Activated gamma-delta T cell treated with anti-CD3 and anti-CD28 coated beads, Interleukin-2, amount 50 U/mL, for 16 hours (primary cell): ENCODE data around the gene ZCCHC14.

Experiments
- DNase-seq: peaks from one replicate; pipeline ENCODE4 v3.0.0-alpha.2; 2020; ENCODE audit warnings: low read depth

The ZCCHC14 gene

DNA sequence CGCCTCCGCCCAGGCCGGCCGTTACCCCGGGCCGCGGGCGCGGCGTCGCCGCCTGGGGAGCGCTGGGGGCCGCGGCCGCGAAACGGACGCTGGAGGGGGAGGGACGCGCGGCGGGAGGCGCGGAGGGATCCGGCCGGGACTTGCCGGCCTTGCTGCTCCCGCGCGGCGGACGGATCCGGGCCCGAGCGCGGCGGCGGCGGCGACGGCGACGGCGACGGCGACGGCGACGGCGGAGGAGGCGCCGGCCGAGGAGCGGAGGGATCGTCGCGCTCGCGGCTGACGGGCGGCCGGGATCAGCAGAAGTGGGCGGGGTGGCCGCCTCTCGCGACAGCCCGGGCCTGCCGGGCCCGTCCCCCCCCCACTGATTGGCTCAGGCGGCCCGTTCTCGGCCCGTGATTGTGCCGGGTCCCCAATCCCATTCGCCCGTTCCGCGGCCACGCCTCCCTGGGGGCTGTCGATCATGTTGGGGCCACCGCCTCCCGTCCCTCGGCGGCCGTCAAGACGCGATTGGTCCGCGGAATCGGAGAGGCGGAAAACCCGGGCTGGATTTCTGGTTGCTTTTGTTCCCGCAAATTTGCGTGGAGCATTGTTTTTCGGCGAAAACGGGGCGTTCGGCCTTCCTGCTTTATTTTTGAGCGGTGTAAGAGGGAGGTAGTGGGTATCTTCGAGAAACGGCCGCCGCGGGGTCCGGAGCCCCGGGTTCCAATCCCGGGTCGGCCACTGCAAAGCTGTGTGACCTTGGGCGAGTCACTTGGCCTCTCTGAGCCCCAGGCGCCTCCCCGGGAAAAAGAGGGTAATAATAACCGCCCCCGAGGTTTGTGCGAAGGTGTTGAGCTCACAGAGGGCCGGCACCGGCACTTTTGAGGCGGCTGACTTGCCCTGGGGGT, at the start of gene ZCCHC14:
Gene ZCCHC14 (minus strand): TSS at position 304 of the 887 bp plus-strand sequence. CDS start 786 bp downstream, outside the sequence.
- peak; percentile 99 for DNase-seq

DNA sequence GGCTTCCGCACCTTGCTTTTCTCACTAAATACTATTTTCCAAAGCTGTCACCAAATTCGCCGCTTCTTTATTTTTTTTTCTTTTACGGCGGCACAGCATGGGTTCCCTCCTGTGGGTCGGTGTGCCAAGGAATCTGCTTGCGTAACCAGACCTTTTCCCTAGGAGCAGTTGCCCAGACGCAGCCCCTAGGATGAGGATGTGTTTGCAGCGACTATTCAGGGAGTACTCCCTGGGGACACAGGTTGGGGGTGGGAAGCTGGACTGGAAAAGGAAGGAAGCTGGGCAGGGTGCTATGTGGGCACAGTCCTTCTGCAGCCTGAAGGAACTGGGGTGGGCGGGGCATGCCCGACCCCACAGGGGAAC, 49.0 kb upstream of the ZCCHC14 start:
- DNase-seq, result no peak

DNA sequence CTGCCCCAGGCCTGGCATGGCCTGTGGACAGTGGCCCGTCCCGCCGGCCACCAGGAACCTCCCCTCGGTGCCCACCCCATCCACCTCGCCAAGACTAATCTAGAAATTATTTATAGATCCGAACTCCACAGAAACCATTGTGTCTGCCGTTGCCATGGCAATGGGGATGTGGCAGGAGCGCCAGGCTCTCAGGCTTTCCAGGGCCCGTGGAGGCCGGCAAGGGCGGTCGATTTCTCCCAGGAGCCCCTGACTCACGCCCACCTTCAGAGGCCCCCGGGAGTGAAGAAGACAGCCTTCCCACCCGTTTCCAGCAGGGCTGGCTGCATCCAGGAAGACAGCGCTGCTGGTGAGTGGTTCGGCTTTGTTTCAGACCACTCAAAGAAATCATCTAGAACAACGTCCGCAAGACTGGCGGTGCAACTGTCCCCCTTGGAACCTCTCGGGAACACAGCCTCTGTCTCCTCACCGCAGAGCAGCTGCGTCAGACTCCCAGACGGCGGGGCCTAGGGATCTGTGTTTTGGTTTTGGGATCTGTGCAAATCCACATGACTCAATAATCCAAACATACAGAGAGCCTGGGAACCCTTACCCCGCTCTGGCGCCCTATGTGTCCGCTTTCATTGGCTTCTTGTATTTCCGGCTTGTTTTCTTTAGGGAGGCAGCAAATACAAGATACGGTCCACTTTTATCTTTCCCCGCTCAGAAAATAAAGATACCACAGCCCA, 48.5 kb upstream of the ZCCHC14 start:
- DNase-seq, result no peak

DNA sequence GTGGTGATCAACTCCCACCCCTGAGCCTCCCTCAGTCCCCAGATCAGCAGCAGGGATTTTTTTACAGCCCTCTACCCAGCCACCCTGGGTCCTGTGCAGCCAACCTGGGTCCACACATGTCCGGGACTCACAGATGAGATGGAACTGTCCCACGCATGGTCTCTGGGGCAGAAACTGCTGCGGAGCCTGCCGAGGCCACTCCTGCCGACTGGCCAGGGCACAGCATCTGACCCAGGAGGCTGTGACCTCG, 48.0 kb upstream of the ZCCHC14 start:
- no peak for DNase-seq

DNA sequence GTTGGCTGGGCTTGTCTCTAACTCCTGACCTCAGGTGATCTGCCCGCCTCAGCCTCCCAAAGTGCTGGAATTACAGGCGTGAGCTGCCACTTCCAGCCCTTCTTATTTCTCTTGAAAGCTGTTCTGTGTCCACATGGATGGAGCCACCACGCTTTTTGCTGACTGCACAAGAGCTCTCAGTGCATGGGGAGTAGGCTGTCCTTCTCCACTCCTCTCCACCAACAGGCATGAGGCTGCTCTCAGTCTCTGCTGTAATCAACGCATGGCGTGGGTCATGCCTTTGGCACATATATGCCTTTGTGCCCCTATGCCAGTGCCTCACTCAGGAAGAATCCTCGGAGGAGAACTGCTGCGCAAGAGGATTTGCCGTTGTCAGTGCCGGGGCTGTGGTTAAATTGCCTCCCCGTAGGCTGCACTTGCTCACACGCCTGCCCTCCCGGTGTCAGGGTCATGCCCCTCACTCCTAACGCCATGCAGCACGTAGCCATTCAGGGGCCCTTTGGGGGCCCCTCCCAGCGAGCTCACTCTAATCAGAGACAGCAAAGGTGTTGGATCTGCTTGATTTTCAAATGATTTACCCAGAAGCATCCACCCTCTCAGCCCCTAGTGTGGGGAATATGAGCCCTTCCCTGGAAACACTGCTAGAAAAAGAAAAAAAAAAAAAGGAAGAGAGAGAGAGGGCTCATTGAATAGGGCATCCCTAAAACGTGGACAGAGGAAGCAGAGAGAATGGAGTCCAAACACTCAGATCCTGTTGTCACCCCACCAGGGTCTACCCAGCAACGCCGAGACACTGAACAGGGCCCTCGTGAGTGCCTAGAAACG, 47.5 kb upstream of the ZCCHC14 start:
- no peak for DNase-seq

DNA sequence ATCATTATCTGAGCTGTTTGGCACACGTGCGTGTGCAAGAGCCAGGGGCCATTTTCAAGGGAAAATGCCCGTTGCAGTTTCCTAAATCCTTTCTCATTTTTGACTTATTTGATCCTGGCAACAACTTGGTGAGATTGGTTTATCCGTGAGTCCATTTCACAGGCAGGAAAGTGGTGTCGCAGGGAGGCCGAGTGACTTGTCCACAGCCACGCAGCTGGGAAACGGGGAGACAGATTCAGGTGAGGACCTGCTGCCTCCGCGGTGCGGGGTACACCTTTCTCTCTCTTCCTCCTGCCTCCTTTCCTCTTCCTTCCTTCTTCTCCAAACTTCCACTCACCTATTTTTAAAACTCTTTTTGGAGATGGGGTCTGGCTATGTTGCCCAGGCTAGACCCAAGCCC, 46.3 kb upstream of the ZCCHC14 start:
- no peak for DNase-seq

DNA sequence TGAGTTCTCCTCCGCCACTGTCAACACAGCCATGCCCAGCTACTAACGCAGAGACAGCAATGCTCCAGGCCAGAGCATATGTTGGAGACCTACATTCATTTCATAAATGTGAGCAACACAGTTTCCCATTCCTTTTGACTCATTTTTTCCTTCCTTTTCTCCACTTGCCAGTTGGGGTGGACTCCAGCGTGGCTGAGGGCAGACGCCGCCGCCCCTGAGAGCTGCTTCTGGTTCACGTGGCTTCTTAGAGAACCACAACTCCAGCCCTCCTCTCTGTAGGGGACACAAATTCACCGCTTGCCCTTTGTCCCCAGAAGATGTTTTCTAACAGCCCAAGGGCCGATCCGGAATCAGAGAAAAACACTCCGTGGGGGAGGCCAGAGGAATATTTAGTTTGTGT, 45.8 kb upstream of the ZCCHC14 start:
- DNase-seq, result no peak

DNA sequence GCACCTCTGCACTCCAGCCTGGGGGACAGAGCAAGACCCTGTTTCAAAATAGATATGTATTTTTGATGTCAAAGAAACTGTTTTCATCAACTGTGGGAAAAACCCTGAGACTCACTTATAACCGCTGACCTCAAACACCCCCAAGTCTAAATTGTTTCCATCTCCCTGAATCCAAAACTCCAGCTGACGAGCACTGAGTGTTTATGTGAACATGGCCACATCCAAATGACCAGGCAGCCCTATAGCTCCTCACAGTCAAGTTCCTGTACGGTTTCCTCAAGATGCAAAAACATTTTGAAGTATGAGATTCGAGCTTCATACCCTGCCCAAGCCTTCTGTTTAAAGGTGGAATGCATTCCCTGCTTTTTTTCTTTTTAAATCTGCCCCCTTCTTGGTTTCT, 45.3 kb upstream of the ZCCHC14 start:
- no peak for DNase-seq

DNA sequence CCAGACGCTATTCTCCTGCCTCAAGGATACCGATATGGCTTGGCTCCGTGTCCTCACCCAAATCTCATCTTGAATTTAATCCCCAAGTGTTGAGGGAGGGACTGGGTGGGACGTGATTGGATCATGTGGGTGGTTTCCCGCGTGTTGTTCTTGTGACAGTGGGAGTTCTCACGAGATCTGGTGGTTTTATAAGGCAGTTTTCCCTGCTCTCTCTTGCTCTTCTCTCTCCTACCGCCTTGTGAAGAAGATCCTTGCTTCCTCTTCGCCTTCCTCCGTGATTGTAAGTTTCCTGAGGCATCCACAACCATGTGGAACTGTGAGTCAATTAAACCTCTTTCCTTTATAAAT, 43.9 kb upstream of the ZCCHC14 start:
- DNase-seq, result no peak

DNA sequence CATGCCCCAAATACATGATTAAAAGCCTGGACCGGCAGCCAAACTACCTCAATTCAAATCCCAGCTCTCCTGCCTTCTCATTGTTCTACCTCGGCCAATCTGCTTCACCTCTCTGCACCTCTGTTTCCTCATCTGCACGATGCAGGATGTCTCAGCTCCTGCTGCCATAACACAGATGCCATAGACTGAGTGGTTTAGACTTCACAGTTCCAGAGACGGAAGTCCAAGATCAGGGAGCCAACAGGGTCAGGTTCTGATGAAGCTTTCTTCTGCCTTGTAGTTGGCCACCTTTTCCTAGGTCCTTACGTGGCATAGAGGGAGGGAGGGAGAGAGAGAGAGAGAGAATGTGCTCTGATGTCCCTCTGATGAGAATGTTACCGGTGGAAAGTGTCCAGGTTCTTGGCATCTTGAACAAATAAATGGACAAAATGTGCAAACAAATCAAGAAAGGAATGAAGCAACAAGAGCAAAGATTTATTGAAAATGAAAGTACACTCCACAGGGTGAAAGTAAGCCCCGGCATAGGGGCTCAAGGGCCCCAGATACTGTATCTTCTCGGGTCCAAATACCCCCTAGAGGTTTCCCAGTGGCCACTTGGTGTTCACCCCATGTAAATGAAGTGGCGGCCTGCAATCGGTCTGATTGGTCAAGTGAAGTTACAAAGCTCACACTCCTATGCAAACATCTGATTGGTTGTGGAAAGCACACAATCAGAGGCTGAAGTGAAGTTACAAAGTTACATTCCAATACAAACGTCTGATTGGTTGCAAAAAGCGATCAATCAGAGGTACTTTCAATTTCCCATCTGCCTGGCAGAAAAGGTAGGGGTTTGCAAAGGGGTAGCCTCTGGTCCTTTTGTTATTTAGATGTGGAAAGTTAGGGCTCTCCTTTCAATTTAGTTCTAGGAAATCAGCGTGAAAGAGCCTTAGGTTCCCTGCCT, 43.3 kb upstream of the ZCCHC14 start:
- no peak for DNase-seq

DNA sequence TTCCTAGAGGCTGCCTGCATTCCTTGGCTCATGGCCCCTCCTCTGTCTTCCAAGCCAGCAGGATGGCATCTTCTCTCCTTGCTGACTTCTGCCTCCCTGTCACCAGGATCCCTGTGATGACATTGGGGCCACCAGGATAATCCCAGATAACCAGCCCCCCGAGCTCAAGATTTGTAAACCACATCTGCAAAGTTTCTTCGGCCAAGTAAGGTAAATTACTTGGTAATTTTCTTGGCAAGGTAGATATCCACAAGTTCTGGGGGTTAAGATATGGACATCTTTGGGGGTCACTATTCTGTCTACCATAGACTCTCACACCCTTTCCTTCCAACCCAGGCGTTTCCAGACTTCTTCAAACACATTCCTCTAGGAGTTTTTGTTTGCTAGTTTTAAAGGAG, 42.6 kb upstream of the ZCCHC14 start:
- DNase-seq, result no peak

DNA sequence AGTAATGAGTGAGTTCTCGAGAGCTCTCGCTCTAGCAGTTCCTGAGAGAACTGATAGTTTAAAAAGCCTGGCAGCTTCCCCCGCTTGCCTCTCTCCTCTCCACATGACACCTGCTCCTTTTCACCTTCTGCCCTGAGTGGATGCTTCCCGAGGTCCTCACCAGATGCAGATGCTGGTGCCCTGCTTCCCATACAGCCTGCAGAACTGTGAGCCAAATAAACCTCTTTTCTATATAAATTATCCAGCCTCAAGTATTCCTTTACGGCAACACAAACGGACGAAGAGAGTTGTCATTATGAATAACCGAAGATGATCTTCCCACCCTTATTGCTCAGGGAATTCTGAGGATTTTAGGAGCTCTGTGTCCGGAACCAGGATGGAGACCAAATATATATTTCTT, 41.9 kb upstream of the ZCCHC14 start:
- DNase-seq, result no peak

DNA sequence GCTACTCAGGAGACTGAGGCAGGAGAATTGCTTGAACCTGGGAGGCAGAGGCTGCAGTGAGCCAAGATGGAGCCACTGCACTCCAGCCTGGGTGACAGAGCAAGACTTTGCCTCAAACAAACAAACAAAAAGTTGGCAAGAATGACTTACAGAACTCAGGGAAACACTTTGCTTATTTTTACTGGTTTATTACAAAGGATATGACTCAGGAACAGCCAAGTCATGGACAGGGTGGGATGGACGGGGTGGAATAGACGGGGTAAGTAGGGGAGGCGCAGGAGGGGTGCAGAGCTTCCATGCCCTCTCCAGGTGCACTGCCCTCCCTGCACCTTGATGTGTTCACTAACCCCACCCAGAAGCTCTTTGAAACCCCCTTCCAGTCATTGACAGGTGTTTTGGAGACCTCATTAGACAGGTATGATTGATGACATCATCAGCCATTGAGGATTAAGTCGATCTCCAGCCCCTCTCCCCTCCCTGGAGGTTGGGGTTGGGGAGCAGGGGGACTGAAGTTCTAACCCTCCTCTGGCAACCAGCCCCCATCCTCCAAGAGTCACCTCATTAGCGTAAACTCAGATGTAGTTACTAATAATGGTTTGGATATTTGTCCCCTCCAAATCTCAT, 41.3 kb upstream of the ZCCHC14 start:
- DNase-seq, result no peak

DNA sequence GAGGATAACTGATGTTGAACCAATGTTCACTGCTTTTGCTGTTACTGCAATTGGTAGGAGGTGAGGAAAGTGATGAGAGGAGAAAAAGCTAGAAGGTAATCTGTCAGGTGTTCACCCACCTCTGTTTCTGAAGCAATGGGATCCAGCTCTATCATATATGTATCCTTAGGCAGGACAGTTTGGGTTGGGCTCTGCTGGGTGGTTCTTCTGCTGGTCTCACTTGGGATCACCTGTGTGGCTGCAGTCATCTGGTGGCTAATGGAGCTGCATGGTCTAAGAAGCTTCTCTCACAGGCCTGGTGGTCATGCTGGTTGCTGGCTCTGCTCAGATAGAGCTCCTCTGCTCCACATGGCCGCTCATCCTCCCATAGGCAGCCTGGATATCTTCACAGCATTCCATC, 40.2 kb upstream of the ZCCHC14 start:
- no peak for DNase-seq

DNA sequence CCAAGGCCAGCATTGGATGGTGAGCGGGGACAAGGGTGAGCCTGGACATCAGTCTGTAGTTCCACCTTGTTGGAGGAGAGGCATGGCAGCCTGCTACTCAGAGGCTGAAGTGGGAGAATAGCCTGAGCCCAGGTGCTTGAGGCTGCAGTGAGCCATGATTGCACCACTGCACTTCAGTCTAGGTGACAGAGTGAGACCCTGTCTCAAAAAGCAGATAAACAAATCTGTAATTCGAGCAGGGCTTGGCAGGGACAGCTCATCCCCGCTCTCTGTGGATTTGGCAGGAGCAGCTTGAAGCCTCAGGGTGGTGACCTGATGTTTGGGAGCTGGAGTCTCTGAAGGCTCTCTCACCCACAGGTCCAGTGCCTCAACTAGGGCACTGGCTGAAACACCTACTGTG, 38.6 kb upstream of the ZCCHC14 start:
- no peak for DNase-seq

DNA sequence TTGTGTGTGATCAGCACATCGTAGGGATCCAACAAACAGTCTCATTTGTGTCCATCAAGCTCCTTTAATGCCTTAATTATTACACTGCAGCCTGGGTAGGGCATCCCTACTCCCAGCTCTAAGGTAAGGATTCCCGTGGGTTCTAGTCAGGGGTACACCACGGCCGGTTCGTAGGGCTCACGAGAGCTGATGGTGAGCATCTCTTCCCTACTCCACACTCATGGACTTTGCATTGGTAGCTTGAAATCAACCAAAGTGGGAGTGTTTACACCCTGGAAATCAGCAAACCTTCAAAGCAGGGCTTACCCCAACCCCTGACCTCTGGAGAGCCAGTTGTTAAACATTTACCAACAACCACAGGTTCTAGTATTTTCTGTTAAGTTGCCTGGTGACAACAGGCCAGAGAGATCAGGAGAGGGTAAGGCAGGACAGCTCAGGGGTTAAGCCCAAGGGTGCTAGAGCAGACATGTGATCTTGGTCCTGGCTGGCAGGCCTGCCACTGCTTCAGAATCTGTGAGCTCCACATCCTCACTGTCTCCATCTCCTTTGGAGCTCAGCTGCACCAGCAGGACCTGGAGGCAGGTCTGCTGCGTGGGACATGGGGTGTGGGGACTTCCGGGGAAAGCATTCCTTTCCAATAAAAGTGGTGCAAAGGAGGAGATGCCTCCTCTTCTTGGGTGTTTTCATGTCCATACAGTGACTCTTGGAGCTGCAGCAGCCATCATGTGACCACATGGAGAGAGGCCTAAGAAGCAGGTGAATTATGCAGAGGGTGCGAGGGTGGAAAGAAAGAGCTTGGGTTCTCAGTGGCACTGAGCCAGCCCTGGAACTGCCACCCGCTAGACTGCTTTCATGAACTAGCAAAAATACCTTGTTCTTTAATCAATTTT, 36.1 kb upstream of the ZCCHC14 start:
- no peak for DNase-seq

DNA sequence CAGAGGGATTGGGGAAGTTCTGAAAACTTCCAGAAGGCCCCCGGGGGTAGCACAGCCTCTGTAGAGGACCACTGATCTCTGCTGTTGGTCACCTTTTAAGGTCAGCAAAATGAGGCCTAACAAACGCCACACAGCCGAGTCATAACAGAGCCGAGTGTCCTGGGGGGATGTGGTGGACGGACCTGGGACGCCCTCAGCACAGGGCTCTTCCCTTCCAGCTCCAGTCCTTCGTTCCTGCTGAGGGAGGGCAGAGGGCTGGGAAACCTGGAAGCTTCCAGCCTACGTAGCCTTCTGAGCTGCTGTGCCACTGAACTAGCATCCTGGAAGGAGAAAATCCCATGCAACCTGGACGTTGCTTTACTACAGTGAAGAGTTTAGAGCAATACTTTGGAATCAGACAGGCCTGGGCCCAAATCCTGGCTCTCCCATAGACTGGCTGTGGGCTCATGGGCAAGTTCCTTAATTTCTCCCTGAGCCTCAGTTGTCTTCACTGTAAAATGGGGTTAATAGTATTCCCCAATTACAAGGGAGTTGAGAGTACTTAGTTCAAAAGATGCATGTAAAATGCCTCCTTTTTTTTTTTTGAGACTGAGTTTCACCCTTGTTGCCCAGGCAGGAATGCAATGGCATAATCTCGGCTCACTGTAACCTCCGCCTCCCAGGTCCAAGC, 34.4 kb upstream of the ZCCHC14 start:
- no peak for DNase-seq

DNA sequence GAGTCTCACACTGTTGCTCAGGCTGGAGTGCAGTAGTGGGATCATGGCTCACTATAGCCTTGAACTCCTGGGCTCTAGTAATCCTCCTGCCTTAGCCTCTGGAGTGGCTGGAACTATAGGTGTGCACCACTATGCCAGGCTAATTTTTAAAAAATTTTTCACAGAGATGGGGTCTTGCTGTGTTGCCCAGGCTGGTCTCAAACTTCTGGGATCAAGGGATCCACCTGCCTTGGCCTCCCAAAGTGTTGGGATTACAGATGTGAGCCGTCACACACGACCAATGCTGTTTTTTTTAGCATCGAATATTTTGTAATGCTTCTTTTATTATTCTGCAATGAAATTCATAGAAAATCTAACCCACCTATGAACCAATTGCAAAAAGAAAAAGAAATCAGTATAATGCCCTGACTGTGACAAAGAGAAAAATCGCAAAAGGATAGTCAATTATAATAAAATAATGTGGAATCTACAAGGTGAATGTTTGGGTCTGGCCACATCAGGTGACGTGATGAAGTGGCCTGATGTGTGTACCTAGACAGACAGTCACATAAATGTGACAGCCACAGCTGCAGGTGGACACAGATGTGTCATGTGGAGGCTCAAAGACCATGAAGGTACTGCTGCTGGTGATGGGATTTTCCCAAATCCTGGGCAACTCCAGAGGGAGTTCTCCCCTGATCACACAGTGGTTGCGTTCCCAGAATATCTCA, 33.6 kb upstream of the ZCCHC14 start:
- DNase-seq, result no peak

DNA sequence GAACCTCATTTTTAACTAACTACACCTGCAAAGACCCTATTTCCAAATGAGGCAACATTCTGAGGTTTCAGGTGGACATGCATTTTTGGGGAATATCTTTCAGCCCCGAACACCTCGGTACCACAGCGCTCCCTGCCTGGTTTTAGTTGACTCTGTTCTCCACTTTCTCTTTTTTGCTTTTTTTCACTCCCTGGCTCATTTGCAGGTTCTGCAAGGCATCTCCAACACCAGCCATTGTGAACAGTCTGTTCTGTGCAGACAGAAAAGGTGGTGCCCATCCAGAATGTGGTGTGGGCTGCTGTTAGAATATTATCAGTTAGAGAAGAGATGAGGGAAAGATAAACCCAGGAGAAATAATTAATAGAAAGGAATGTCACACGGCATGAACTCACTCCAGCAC, 32.5 kb upstream of the ZCCHC14 start:
- no peak for DNase-seq
